NCI-H2196 (cell line): ENCODE results near the gene UMAD1.

Experiments used
- DNase-seq: peaks from one replicate; lab custom pipeline; 2025; ENCODE audit not compliant: unreplicated experiment; lab: John Stamatoyannopoulos, UW

Gene UMAD1

DNA sequence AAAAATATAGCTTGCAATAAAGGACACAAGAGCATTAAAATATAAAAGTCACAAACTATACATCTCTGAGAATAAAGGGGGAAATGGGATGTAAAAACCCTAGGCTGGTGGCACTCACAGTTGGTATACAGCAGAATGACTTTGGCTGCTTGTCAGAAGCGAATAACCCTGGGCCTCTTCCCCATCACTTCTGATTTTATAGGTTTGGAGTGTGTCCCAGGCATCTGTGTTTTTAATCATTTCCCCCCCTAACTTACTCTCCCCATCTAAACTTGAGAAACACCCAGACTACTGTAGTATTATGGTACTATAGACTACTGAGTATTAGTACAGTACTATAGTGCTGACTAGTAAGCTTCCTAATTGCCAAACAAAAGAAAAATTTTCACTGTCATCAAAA lies 79.6 kb downstream of the UMAD1 start:
- peak; percentile 40 for DNase-seq

DNA sequence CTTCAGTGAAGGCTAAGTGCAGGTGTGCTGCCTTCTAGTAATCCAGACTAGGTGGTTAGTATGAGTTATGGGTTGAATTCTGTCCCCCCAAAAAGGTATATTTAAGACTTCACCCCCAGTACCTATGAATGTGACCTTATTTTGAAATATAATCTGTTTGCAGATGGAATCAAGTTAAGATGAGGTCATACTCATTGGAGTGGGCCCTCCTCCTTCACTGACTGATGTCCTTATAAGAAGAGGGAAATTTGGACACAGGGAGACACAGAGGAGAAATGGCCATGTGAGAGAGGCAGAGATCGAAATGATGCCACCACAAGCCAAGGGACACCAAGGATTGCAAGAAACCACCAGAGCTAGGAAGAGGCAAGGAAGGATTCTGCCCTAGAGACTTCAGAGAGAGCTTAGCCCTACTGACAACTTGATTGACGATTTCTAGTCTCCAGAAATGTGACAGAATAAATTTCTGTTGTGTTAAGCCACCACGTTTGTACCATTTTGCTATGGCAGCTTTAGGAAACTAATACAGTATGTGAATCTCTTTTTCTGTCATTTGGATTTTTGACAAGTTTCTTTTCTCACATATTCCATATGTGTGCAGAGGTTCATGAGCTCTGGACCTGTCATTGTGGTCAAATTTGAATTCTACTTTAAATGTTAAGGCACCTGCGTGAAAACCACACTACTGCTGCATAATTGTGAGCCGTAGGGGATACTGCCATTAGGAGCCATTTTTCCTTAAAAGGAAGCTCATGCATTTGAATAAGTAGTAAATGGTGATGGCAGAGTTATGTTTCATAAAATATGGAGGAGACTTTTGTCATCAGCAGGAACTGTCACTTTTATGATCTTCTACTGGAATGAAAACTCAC lies 80.4 kb downstream of the UMAD1 start:
- DNase-seq, result peak; percentile 17

DNA sequence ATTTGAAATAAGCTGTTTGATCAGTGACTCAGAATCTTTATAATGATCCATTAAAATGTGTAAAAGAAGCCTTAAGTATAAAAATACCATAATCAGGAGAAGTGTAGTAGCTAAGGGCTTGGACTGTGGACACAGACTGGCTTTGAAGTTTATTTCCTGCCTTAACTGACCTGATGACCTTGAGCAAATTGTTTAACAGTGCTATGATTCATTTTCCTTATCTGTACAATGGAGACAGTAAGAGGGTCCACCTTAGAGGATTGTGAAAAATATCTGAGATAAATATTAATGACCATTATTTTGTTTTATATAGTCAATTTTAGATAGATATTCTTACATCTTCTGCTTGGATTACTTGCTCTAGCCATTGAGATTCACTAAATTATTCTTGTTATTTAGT lies 91.2 kb downstream of the UMAD1 start:
- no peak for DNase-seq

DNA sequence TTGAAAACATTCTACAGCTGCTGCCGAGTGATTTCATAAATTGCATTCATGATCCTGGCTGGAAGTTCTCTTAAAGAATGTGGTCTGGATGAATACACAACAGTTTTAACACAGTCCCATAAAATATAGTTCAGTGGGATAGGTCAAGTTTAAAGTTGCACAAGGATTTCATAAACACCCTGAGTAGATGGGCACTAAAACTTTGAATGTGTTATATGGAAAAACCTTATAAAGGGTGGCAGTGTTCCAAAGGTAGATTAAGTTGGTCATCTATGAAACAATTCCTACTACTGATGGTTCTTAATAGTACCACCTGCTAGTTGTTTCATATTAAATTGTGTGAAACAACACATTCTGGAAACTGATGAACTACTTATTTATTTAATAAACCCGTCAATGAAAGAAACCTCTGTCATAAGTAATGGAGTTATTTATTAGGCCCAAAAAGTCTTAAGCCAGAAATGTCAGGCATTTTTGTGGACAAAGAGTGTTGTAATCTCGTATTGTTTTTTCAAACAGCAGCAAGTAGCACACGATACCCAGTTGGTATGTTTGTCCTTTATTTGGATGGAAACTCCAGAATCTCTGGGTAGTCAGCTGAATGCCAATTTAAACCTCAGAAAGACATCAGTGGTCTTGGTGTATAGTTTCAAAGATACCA lies 92.2 kb downstream of the UMAD1 start:
- no peak for DNase-seq

DNA sequence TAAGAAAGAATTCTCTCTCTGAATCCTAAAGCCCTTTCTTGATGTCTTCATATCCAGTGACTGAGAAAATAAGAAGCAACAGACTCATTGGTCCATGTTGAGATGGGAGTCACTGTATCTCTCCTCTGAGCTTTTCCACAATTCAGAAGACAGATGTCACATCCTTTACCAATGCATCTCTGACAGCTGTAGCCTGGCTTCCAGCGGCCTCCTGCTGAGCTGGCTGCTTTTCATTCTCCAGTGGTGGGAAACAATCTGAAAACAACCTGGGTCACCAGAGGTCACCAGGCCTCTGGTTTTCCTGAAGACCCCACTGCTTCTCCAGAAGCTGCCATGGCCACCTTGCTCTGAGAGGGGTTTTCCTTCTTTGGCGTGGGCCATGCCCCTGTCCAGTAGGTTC lies 96.1 kb downstream of the UMAD1 start:
- no peak for DNase-seq

DNA sequence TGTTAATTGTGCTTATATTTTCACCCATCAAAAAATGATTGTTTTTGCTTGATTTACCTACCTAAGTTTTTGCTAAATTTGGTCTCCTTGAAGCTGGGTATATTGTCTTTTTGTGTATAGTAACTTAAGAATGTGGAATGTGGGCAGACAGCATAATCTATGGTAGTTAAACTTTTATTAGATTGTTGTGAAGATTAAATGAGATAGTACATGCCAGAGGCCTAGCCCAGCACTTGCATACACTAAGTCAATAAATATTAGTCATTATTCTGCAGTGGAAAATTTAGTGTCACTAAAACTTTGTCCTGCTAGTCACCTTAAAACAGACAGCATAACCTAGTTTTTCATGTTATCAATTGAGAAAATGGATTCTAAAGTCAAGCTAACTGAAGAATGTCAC lies 97.1 kb downstream of the UMAD1 start:
- no peak for DNase-seq

DNA sequence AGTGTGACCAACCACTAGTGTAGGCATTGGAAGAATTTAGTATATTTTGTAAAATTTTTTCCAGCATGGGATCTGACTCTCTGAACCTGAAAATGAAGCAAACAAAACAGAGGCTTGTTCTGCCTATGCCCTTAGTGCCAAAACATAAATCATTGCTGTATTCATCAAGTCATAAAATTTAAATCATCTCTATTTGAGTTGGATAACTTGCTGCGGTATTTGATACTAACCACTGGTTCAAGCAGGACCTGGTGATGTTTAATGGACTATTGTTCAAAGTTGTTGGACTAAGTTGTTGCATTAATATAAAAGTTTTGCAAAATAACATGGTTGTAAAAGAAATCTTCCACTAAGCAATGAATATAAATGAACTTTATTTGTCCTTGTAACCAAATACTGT lies 97.6 kb downstream of the UMAD1 start:
- no peak for DNase-seq

DNA sequence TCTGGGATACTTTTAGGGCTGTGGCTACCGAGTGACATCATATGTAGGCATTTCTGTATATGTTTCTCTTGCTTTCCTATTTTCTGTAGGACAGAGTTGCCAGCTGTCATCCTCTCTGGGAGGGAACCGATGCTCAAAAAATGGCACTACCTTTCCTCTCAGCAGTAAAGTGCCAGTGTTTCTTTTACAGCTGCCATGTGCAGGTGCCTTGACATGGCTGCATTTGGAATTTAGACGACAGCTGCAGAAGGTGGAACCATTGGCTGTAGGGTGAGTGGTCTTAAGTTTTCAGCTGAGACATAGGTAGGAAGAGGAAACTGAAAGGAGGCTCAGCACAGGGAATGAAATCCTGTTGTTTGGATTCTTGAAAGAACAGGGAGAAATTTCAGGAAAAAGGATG lies 98.1 kb downstream of the UMAD1 start:
- no peak for DNase-seq

DNA sequence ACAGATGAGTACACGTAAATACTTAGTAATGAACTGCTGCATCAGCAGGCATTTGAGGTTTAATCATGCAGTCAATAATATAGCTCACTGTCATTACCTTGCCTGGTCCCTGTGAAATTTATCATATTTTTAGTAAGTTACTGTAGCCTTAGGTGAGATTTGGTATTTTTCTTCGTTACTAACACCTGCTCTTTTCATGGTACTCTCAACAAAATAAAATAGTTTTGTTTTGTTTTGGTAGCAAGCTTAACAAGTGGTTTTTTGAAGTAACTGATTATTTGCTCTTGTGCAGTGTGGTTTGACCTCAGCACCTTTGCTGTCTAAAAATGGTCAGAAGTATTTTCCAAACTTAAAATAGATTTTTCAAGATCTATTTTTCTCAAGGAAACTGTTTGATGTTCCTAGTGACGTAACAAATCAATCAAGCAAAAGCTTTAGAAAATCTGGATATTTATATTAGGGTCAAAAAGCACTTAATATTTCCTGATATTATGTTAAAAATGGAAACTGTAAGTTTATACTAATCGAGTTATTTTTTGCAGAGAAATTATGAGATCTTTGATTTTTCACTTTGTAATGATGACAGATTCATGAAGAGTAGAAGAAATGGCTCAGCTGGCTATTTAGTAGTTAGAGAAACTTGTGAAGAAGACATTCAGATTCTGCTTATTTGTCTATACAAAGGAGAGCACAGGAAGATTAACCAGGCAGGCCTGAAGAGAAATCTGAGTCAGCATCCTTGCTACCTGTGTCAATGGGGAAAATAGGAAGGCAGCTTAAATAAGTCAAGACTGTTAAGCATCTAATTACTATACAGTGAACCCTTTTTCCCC lies 98.9 kb downstream of the UMAD1 start:
- DNase-seq, result peak; percentile 16

DNA sequence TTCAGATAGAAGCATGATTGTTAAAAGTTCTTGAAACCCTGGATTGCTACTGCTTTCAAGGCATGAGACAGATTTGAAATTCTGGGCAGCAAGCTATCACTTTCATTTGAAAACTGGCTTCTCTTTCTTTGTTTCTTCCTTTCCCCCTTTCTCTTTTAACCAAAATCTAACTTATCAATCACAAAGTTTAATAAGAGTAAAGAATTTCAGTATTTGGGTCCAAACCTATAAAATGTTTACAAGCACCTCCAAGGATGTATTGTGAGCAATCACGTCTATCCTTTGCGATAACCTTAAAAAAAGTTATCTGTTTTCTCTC lies 99.4 kb downstream of the UMAD1 start:
- no peak for DNase-seq

DNA sequence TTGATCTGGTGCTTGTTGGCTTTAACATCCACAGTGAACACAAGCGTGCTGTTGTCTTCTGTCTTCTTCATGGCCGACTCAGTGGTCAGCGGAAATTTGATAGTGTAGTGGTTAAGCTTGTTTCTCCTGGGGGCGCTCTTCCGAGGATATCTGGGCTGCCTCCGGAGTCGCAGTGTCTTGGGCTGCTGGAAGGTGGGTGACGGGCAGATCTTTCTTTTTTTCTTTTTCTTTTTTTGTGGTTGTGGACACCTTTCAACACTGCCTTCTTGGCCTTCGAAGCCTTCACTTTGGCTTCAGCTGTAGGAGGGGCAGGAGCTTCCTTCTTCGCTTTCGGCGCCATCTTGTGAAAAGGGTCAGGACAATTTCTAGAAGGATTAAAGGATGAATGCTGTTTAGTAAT lies 101.7 kb downstream of the UMAD1 start:
- DNase-seq, result no peak

DNA sequence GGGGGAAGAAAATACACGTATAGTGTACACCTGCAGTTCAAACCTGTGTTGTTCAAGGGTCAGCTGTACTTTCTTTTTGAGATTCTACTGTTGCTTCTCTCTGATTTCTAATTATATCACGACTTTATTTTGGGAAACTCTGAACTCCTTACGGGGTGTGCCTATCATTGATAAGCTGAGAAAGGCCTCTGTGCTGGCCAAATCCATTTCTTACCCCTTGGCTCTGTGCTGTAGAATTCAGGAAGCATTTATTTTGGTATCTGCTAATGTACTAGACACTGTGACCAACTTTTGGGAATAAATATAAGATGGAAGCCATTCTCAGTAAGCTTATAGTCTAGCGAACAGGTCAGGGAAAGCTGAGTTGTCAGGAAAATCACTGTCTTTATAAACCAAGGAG lies 104.7 kb downstream of the UMAD1 start:
- DNase-seq, result no peak

DNA sequence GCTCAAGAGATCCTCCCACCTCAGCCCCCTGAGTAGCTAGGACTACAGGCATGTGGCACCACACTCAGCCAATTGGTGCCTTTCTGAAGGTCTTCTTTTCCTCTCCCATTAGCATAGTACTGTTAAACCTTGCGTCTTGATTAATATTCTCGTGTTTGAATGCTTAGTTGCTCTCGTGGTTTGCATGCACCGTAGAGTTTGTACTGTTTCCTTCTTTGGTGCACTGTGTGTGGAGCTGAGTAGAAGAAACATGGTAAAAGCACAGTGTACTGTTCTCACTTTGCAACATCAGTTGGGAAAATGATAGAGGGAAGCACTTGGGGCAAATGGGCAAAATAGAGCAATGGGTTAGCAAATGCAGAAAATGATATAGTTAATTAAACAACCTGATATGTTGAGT lies 105.4 kb downstream of the UMAD1 start:
- DNase-seq, result no peak

DNA sequence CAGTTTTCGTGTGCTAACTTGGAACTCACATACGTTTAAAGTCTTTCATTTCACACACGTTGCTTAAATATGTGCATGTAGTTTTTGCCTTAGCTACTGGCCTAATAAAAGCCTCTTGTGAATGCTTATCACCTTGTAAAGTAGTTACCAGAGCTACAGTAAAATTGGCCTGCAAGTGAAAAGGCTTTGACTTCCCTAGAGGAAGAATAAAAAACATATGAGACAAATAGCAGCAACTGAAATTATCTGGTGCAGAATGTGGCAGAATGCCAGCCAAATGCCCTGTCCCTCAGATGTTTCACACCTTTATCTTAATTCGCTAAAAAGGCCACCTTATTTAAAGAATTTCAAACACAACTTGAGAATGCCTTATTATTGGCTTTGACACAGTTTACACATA lies 105.9 kb downstream of the UMAD1 start:
- peak; percentile 19 for DNase-seq

DNA sequence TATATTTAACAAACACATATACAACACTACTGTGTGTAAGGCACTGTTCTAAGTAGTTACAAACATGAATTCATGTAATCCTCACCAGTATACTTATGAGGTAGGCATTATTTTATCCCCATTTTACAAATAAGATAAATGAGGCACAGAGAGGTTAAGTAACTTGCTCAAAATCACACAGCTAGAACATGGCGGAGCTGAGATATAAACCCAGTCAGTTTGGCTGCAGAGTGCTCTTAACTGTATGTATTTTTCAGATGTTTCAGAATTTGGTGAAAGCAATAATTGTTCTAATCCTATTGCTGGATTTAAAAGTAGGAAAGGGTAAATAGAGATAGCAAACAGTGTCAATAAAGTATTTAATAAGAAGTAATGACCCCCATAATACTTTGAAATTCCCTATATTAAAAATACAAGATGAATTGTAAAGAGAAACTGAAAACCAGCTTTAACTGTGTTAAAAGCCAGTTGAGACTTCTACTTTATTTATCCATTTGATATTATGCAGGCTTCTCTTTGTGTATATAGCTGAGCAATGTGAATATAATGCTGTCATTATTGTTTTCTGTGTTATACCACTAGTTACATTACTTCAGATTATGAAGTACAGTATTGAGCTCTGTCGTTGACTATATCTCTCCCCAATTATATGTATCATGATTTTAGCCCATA lies 110.2 kb downstream of the UMAD1 start:
- no peak for DNase-seq

DNA sequence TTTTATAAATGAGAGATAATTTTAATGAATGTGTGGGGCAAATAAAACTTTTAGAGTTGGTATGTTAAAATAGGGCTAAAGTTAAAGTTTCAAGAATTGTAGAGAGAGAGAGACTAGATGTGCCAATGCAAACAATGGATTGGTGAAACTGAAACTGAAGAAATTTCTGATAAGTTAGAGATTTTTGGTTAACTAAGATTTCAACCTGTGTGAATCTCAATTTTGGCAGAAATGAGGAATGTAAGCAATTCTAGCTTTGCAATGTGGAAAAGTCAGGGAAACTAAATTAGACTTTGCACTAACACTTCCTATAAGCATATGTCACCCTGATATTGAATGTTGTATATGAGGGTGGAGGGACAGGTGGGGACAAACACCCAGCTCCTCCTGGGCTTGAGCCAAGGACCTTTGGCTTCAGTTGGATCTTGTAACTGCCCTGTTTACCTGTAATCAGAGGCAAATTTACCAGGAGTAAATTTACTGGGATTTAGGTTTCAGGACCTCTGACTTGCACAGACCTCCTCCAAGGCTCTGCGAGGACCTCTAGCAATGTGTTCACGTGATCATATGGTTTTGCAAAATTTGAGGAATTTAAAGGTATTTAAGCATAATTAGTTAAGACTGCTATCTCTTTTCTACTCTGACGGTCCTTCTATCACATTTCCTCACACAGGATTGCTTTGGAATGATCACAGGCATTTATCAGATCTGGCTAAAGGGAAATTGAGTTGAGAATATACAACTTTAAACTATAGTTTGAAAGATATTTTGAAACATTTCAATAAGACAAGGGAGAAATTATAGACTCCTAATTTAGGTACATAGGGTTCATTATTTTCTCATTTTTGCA lies 110.9 kb downstream of the UMAD1 start:
- peak; percentile 56 for DNase-seq

DNA sequence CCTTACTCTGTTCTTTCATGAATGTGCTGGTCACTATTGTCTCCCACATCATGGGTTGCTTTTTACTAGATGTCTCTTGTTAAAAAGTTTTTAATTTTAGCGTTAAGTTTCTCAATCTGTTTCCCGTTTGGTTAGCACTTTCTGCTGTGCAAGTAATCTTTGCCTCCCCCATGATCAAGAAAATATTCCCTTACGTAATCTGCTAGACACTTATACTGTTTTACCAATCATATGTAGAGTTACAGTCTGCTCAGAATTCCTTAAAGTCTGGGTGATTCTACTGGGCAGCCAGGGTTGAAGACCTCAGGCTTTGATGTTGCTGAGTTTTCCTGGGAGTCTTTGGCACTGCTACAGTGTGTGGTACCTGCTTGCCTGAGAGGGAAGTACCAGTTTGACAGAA lies 116.0 kb downstream of the UMAD1 start:
- DNase-seq, result no peak

DNA sequence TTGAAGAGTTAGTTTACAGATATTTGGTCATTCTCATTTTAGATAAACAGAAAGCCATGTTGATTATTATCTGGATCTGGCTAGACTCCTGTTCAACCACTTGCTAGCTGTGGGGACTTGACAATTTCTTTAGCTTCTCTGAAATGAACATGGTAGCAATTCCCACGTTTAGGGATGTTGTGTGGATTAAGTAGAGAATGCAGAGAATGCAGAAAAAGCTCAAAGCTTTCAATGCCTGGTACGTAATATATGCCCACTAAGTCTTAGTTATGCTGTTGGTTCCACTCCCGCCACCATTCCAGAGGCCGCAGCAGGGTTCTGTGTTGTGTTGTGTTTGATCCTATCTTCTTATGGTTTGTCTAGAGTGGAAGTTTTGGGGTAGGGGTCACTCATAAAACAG lies 117.0 kb downstream of the UMAD1 start:
- no peak for DNase-seq

DNA sequence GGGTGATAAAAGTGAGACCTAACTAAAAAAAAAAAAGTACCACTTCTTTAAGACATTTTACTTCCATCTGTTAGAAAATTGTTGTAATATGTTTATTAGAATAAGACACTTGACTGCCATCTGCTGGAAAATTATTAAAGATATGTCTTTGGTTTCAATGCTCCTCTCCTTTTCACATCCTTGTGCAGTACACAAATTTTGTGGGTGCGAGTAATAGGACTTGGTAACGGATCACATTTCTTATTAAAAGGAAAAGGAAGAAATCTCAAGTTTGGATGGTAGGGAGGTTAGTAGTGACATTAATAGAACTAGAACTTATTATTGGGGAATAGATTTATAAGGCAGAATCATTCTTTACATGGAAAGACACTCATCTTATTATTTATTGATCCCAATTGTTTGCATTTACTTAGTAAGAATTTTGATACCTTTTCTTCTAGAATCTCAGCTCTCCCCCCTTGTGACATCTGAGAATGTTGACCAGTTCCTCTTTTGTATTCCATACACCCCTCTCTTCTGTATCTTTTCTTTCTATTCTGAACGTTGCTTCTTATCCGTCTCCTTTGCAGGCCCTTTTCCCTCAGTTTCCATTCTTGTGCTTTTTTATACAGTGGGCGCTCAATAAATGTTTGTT lies 120.9 kb downstream of the UMAD1 start:
- peak; percentile 60 for DNase-seq
